ENCODE results near the gene CDK5R2. TPM values are rescaled to one million over a fixed set of nuclear protein-coding genes. Genes with fewer than 3 reads are reported as not detected.
A peak's percentile ranks its signal among the peaks of the same experiment; 100 is the strongest.

CDK5R2 gene
- total and polyA plus RNA-seq, 2 donors from 2014 or later, result not detected

DNA sequence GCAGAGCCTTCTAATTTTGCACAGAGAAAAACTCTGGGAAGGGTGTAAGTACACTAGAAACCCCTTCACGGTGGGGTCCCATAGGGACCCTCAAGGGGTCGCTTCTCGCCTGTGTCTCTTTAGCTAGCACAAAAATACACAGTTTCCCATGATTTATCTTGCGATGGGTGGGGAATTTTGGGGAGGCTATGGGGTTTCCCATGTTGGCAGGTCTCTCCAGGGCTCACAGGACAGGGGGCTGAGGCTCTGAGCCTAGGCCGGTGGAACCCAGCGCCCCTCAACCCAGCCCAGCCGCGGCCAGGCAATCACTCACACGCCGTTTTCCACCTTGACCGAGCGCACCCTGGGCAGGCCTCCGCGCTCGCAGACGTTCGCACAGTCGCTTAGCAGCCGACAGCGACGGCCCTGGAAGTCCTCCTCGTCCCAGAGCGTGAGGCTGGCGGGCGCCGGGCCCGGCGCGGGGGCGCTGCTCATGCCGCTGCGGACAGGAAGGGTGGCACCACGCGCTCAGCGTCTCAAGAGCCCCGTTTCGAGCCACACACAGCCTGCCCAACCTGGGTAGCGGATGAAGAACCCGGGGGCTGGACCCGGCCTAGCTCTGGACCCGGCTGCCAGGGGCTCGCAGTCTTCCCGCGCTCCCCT lies 33.4 kb downstream of the CDK5R2 start:
- H3K27me3 ChIP-seq (ENCODE audit: control insufficient read depth, insufficient read depth, low read length), result peaks cover 68% of the 10 kb centered on the region
- H3K36me3 ChIP-seq (ENCODE audit: control insufficient read depth in 2 of 3, insufficient read depth in 3 of 3, low read length in 3 of 3), result no peaks in the 10 kb centered on the region
- no peak for FAIRE-seq
- no peak overlapping the region for H3K27ac ChIP-seq (ENCODE audit: low read depth in 2 of 2, low read length in 2 of 2)
- peak in 2 of 5 donors; percentile 33 to 34 for DNase-seq
- intact Hi-C loops (cut with DNase I), result no loop called here
- no peak overlapping the region for H3K9ac ChIP-seq (ENCODE audit: low read length in 3 of 3)
- TF ChIP-seq, protein P1, sequence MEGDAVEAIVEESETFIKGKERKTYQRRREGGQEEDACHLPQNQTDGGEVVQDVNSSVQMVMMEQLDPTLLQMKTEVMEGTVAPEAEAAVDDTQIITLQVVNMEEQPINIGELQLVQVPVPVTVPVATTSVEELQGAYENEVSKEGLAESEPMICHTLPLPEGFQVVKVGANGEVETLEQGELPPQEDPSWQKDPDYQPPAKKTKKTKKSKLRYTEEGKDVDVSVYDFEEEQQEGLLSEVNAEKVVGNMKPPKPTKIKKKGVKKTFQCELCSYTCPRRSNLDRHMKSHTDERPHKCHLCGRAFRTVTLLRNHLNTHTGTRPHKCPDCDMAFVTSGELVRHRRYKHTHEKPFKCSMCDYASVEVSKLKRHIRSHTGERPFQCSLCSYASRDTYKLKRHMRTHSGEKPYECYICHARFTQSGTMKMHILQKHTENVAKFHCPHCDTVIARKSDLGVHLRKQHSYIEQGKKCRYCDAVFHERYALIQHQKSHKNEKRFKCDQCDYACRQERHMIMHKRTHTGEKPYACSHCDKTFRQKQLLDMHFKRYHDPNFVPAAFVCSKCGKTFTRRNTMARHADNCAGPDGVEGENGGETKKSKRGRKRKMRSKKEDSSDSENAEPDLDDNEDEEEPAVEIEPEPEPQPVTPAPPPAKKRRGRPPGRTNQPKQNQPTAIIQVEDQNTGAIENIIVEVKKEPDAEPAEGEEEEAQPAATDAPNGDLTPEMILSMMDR (IDR thresholded peaks at IDR 0.05; ENCODE audit: borderline replicate concordance, extremely low read depth, insufficient read depth), result no peak
- H3K4me1 ChIP-seq (ENCODE audit: control insufficient read depth in 2 of 3, insufficient read depth in 2 of 3, low read depth in 1 of 3, low read length in 3 of 3), result peaks cover 0 to 11% (median 0%) of the 10 kb centered on the region in 3 donors
- no peaks in the 10 kb centered on the region for H3K9me3 ChIP-seq (ENCODE audit: control insufficient read depth in 2 of 3, insufficient read depth in 1 of 3, low read length in 3 of 3)
- H3K4me3 ChIP-seq (ENCODE audit: low read length in 3 of 3), result no peak overlapping the region

DNA sequence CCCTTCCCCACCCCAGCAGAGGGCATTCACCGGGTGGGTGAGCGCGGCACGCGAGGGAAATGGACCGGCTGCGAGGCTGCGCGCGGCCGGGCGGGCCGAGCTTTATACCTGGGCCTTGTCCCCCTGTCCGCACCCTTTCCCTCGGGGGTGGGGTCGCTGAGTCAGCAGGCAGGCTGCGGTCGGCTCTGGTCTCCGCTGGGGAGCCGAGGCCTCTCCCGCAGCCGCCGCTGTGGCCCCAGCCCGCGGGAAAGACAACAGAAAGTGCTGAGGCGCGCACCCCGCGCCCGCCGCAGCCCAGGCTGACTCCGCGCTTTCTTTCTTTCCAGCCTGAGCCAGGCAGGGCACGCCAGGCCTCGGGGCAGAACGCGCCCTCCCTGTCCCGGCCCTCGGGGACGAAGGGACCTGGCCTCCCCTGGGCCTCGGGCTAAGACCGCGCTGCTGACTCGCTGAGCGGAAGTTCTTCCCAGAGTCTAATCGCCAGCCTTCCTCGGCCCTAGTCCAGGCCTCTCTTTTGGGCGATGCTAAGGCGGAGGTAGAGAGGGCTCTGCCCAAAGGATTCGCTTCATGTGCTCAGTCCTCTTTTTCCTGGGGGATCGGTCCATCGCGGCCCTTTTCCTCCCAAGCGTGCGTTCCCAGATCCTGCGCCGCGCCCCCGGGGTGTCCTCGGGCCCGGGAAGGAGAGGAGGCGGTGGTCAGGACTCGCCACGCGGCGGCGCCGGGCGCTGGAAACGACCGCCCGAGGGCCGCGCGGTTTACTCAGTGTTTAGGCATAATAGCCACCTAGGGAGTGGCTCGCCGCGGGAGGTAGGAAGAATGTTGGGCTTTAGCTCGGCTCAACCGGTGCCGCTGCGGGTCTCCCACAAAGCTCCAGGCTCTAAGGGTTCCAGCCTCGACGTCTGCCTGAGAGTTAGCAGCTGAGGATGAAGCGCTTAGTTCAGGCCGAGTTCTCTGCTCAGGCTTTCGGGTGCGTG lies 34.2 kb downstream of the CDK5R2 start, which contains the start of gene CRYBA2:
CRYBA2 (minus strand) TSS at position 78 of the 971 bp plus-strand sequence. CDS start 246 bp downstream, outside the sequence.
- Histone ChIP-seq H3K27ac (ENCODE audit: low read depth in 2 of 2, low read length in 2 of 2) (no peak within 1 kb of the TSS), H3K27me3 (ENCODE audit: control insufficient read depth, insufficient read depth, low read length) (peaks cover 64% of the 10 kb centered on the region), H3K36me3 (ENCODE audit: control insufficient read depth in 2 of 3, insufficient read depth in 3 of 3, low read length in 3 of 3) (no peaks in the 10 kb centered on the region), H3K4me3 (ENCODE audit: low read length in 3 of 3) (no peak within 1 kb of the TSS), H3K9me3 (ENCODE audit: control insufficient read depth in 2 of 3, insufficient read depth in 1 of 3, low read length in 3 of 3) (no peaks in the 10 kb centered on the region), H3K9ac (ENCODE audit: low read length in 3 of 3) (no peak within 1 kb of the TSS), H3K4me1 (ENCODE audit: control insufficient read depth in 2 of 3, insufficient read depth in 2 of 3, low read depth in 1 of 3, low read length in 3 of 3) (peaks cover 0 to 11% (median 0%) of the 10 kb centered on the region in 3 donors)
- intact Hi-C loops (cut with DNase I), result no loop called here
- peak in 1 of 5 donors; percentile 5 for DNase-seq
- no peak for FAIRE-seq
- TF ChIP-seq, protein P1 (IDR thresholded peaks at IDR 0.05; ENCODE audit: borderline replicate concordance, extremely low read depth, insufficient read depth), result no peak

DNA sequence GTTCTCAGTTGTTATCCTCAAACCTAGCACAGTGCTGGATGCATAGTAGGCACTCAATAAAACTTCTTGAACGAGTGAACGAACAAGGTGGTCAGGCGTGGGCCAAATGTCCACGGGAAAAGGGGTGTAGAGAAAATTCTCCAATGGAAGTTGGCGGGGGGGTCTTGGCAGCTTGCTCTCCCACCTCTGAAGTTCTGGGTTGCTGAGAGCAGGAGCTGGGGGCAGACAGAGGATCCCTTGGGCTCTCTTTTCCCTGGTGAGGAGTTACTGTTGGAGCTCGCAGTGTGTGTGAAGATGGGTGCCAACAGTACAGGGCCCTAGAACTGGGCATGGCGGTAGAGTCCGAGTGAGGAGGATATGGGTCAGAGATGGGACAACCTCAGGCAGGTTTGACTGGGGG lies 36.1 kb downstream of the CDK5R2 start:
- Histone ChIP-seq H3K36me3 (ENCODE audit: control insufficient read depth in 2 of 3, insufficient read depth in 3 of 3, low read length in 3 of 3) (no peaks in the 10 kb centered on the region), H3K9ac (ENCODE audit: low read length in 3 of 3) (no peak overlapping the region), H3K4me3 (ENCODE audit: low read length in 3 of 3) (no peak overlapping the region), H3K4me1 (ENCODE audit: control insufficient read depth in 2 of 3, insufficient read depth in 2 of 3, low read depth in 1 of 3, low read length in 3 of 3) (peaks cover 0 to 11% (median 0%) of the 10 kb centered on the region in 3 donors), H3K27ac (ENCODE audit: low read depth in 2 of 2, low read length in 2 of 2) (no peak overlapping the region), H3K9me3 (ENCODE audit: control insufficient read depth in 2 of 3, insufficient read depth in 1 of 3, low read length in 3 of 3) (no peaks in the 10 kb centered on the region), H3K27me3 (ENCODE audit: control insufficient read depth, insufficient read depth, low read length) (peaks cover 56% of the 10 kb centered on the region)
- TF ChIP-seq, protein P1 (IDR thresholded peaks at IDR 0.05; ENCODE audit: borderline replicate concordance, extremely low read depth, insufficient read depth), result no peak
- intact Hi-C loops (cut with DNase I), result no loop called here
- FAIRE-seq (no peak), DNase-seq (no peak)

Measured in kidney (tissue), 14 donors.